ENCODE data around the gene NFIB. TPM values are rescaled to one million over a fixed set of nuclear protein-coding genes. Genes with fewer than 3 reads are reported as not detected.
A peak's percentile ranks its signal among the peaks of the same experiment; 100 is the strongest.

Gene NFIB
- total RNA-seq, 1 experiment from 2014 or later: 0.61 TPM

GRCh38 chr9:14238518-14238917 lies 75.4 kb downstream of the NFIB start:
- Histone ChIP-seq H3K27me3 (replicated peaks; ENCODE audit: control insufficient read depth, insufficient read depth, low read length) (no peaks in the 10 kb centered on the region), H3K4me3 (ENCODE audit: low read depth, low read length) (no peak overlapping the region), H3K4me1 (peaks cover 7% of the 10 kb centered on the region; the same call in 1 of the 2 replicates), H3K36me3 (ENCODE audit: control insufficient read depth, insufficient read depth, low read length) (no peaks in the 10 kb centered on the region), H3K9me3 (no peaks in the 10 kb centered on the region)
- H3K9me3 Mint-ChIP-seq (ENCODE audit: unreplicated experiment): no peaks in the 10 kb centered on the region
- H3K4me3 Mint-ChIP-seq (ENCODE audit: unreplicated experiment): no peak overlapping the region
- H3K4me1 Mint-ChIP-seq (ENCODE audit: low read depth, unreplicated experiment): no peaks in the 10 kb centered on the region
- TF ChIP-seq CTCF (IDR thresholded peaks at IDR 0.05; ENCODE audit: insufficient read depth in 1 of 2, low read depth in 1 of 2, low read length in 1 of 2, severe bottlenecking in 1 of 2, unreplicated experiment in 1 of 2): no peak
- no peaks in the 10 kb centered on the region for H3K36me3 Mint-ChIP-seq (ENCODE audit: insufficient read depth, unreplicated experiment)
- H3K27me3 Mint-ChIP-seq (ENCODE audit: insufficient read depth, unreplicated experiment): no peaks in the 10 kb centered on the region
- peak in 1 of 2 experiments; percentile 17 for DNase-seq
- no peak overlapping the region for H3K27ac Mint-ChIP-seq (ENCODE audit: unreplicated experiment)
- POLR2A ChIA-PET: no interaction called here
- CTCF ChIA-PET: no interaction called here
- intact Hi-C loops (cut with micrococcal nuclease; ENCODE audit: unreplicated experiment): no loop called here
- no TSS peak for BruUV-seq (replicated peaks)

GRCh38 chr9:14238079-14238478 lies 75.9 kb downstream of the NFIB start:
- no peaks in the 10 kb centered on the region for H3K36me3 ChIP-seq (ENCODE audit: control insufficient read depth, insufficient read depth, low read length)
- DNase-seq: peak; percentile 3 to 34
- Mint-ChIP-seq H3K4me1 (ENCODE audit: low read depth, unreplicated experiment) (no peaks in the 10 kb centered on the region), H3K4me3 (ENCODE audit: unreplicated experiment) (no peak overlapping the region), H3K27me3 (ENCODE audit: insufficient read depth, unreplicated experiment) (no peaks in the 10 kb centered on the region), H3K36me3 (ENCODE audit: insufficient read depth, unreplicated experiment) (no peaks in the 10 kb centered on the region), H3K9me3 (ENCODE audit: unreplicated experiment) (no peaks in the 10 kb centered on the region), H3K27ac (ENCODE audit: unreplicated experiment) (no peak overlapping the region)
- H3K9me3 ChIP-seq: no peaks in the 10 kb centered on the region
- ChIA-PET CTCF (no interaction called here), POLR2A (no interaction called here)
- intact Hi-C loops (cut with micrococcal nuclease; ENCODE audit: unreplicated experiment): no loop called here
- H3K27me3 ChIP-seq (replicated peaks; ENCODE audit: control insufficient read depth, insufficient read depth, low read length): no peaks in the 10 kb centered on the region
- no peak for TF ChIP-seq CTCF (IDR thresholded peaks at IDR 0.05; ENCODE audit: insufficient read depth in 1 of 2, low read depth in 1 of 2, low read length in 1 of 2, severe bottlenecking in 1 of 2, unreplicated experiment in 1 of 2)
- no TSS peak for BruUV-seq (replicated peaks)
- no peak overlapping the region for H3K4me3 ChIP-seq (ENCODE audit: low read depth, low read length)
- peaks cover 7% of the 10 kb centered on the region; the same call in 1 of the 2 replicates for H3K4me1 ChIP-seq

- H3K9me3 Mint-ChIP-seq (ENCODE audit: unreplicated experiment): no peaks in the 10 kb centered on the region
- no peaks in the 10 kb centered on the region for H3K27me3 Mint-ChIP-seq (ENCODE audit: insufficient read depth, unreplicated experiment)
- no peak for TF ChIP-seq CTCF (IDR thresholded peaks at IDR 0.05; ENCODE audit: insufficient read depth in 1 of 2, low read depth in 1 of 2, low read length in 1 of 2, severe bottlenecking in 1 of 2, unreplicated experiment in 1 of 2)
- no TSS peak for BruUV-seq (replicated peaks)
- no peak overlapping the region for H3K4me3 ChIP-seq (ENCODE audit: low read depth, low read length)
- H3K9me3 ChIP-seq: no peaks in the 10 kb centered on the region
- H3K4me1 ChIP-seq: peaks cover 7% of the 10 kb centered on the region; the same call in 1 of the 2 replicates
- no peaks in the 10 kb centered on the region for H3K4me1 Mint-ChIP-seq (ENCODE audit: low read depth, unreplicated experiment)
- ChIA-PET CTCF (no interaction called here), POLR2A (no interaction called here)
- no peak overlapping the region for H3K27ac Mint-ChIP-seq (ENCODE audit: unreplicated experiment)
- no peak overlapping the region for H3K4me3 Mint-ChIP-seq (ENCODE audit: unreplicated experiment)
- no peaks in the 10 kb centered on the region for H3K27me3 ChIP-seq (replicated peaks; ENCODE audit: control insufficient read depth, insufficient read depth, low read length)
- H3K36me3 ChIP-seq (ENCODE audit: control insufficient read depth, insufficient read depth, low read length): no peaks in the 10 kb centered on the region
- no peaks in the 10 kb centered on the region for H3K36me3 Mint-ChIP-seq (ENCODE audit: insufficient read depth, unreplicated experiment)
- DNase-seq: no peak
- intact Hi-C loops (cut with micrococcal nuclease; ENCODE audit: unreplicated experiment): no loop called here
These were observed 77.3 kb downstream of the NFIB start for GRCh38 chr9:14236591-14236990.
